WERI-Rb-1 (cell line): ENCODE measurements around the gene CSTPP1.

ENCODE experiments used
- DNase-seq: peaks from one replicate; pipeline ENCODE4 v3.0.0-alpha.2; 2020
- H3K27ac ChIP-seq: fragments of 250-450 bp; sonication (Bioruptor Pico); 2 replicates; pipeline ENCODE4 v1.5.1; 2020; ENCODE audit warnings: mild to moderate bottlenecking, moderate library complexity
- H3K27me3 ChIP-seq: fragments of 250-450 bp; sonication (Bioruptor Pico); 2 replicates; pipeline ENCODE4 v1.5.1; 2021; ENCODE audit warnings: mild to moderate bottlenecking, low read depth, moderate library complexity; ENCODE audit not compliant: insufficient read depth, severe bottlenecking
- H3K36me3 ChIP-seq: fragments of 250-450 bp; sonication (Bioruptor Pico); 2 replicates; pipeline ENCODE4 v1.5.1; 2020; ENCODE audit warnings: mild to moderate bottlenecking, moderate library complexity
- H3K4me3 ChIP-seq: 2 replicates; pipeline ENCODE4 v1.5.1; 2011; ENCODE audit warnings: low read depth, mild to moderate bottlenecking, control low read depth, low read length
- H3K9me3 ChIP-seq: fragments of 250-450 bp; sonication (Bioruptor Pico); 2 replicates; pipeline ENCODE4 v1.5.1; 2021; ENCODE audit warnings: mild to moderate bottlenecking, moderate library complexity; ENCODE audit not compliant: severe bottlenecking
- TF ChIP-seq, protein P1 (sequence below): IDR thresholded peaks from 2 replicates; pipeline ENCODE4 v1.5.1; 2011; ENCODE audit warnings: low read depth, mild to moderate bottlenecking, control low read depth, inconsistent platforms, low read length

CSTPP1 gene

DNA sequence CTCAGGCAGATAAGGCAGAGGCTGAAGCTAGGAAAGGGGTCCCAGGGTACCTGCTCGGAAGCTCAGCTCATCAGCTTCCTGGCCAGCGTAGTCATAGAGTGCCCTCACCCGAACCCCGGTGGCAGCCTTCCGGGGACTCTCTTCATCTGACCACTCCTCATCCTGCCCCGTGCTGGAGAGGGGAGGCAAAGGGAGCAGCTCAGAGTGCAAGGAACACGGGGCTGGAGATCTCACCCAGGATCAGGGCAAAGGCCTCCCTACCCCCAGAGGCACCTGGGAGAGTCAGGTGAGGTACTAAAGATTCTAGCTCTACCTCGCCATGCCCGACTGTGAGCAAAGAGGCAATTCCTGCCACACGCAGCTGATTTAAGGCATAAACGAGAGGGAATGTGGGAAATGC is 241.8 kb downstream of the CSTPP1 start:
- H3K27ac ChIP-seq: peak overlapping the region; percentile 84; the same call in 1 of the 2 replicates
- no peaks in the 10 kb centered on the region for H3K9me3 ChIP-seq
- H3K27me3 ChIP-seq: no peaks in the 10 kb centered on the region
- TF ChIP-seq, protein P1, sequence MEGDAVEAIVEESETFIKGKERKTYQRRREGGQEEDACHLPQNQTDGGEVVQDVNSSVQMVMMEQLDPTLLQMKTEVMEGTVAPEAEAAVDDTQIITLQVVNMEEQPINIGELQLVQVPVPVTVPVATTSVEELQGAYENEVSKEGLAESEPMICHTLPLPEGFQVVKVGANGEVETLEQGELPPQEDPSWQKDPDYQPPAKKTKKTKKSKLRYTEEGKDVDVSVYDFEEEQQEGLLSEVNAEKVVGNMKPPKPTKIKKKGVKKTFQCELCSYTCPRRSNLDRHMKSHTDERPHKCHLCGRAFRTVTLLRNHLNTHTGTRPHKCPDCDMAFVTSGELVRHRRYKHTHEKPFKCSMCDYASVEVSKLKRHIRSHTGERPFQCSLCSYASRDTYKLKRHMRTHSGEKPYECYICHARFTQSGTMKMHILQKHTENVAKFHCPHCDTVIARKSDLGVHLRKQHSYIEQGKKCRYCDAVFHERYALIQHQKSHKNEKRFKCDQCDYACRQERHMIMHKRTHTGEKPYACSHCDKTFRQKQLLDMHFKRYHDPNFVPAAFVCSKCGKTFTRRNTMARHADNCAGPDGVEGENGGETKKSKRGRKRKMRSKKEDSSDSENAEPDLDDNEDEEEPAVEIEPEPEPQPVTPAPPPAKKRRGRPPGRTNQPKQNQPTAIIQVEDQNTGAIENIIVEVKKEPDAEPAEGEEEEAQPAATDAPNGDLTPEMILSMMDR: no peak
- DNase-seq: no peak
- H3K4me3 ChIP-seq: no peak overlapping the region
- peaks cover 47% of the 10 kb centered on the region for H3K36me3 ChIP-seq

DNA sequence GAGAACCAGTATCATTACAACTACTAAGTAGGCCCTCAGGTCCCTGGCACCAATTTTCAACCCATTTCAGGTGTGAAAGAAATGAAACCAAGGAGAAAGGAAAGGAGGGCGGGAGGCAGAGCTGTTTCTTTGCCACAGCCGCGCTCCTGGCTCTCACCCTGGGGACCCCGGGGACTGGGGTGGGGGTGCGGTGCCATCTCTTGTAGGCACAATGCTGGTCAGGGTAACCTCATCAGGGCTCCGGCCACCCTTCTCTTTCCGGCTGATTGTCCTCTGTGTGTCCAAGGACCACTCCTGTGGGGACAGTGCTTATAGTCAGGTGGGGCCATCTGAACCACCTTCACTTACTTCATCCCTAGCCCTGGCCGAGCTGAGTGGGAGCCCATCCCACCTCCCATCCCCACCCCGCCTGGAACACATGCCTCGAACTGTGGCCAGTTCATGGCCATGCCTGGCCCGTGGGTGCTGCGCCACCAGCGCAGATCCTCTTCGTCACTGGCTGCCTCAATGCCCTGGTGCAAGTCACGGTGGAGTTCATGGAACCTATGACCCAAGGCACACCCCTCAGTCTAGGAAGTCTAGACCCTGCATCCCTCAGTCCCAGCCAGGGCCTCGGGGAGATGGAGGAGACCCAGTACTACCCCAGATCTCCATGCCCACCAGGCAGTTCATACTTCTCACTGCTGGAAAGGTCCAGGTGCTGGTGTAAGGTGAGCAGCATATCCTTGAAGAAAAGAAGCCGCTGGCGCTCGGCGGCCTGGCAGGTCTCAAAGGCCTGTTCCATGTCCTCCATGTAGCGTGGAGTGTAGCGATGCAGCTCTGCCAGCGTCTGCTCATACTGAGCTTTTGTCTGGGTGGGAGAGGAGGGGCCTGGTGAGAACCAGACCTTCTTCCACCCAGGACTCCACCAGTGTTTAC is 242.4 kb downstream of the CSTPP1 start:
- Histone ChIP-seq H3K27ac (no peak overlapping the region), H3K27me3 (no peaks in the 10 kb centered on the region), H3K9me3 (no peaks in the 10 kb centered on the region), H3K36me3 (peaks cover 40% of the 10 kb centered on the region), H3K4me3 (no peak overlapping the region)
- TF ChIP-seq, protein P1: no peak
- no peak for DNase-seq

DNA sequence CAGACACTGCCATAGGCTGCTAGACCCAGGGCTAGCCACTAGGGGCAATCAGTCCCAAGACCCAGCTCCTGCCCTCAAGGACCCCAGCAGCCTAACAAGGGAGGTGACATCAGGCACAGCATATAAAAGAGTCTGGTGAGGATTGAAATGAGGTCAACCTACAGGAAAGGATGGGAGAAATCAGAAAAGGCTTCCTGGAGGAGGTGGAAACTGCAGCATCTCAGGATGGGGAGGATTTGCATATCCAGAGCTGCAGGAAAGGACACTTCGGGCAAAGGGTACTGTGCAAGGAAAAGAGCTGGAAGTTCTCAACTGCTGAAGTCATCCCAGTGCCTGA is 243.1 kb downstream of the CSTPP1 start:
- TF ChIP-seq, protein P1: peak; percentile 86
- peak; percentile 73 for DNase-seq

DNA sequence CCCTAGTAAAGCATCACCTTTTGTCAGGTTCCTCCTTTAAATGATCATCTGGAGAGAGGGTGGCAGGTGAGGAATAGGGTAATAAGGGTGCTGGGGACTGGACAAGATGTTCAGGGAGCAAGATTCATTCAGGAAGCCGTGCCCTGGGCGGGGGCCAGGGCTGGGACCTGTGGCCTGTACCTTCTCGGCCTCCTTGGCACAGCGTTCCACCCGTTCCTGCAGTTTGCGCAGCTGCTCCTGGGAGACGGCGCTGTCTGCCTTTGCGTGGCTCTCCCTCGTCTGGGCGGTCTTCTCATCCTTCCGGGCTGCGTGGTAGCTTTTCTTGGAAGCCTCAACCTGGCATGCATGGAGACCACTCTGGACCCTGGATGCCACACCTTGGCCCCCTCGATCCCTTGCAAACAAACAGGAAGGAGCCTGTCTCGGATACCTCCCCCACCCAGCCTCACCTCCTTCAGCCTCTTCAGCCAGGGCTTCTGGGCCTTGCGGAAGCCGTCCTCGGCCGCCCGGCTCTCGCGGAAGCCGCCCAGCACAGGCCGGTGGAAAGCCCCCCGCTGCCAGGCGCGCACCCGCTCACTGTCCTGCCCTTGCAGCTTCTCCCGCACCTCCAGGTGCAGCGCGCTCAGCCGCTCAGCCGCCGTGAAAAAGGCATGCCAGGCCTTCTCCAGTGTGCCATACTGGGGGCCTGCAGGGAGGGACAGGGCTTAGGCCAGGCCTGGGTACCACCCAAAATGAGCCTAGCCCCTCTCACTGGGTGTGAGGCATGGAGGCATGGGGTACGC is 243.6 kb downstream of the CSTPP1 start:
- H3K27me3 ChIP-seq: no peaks in the 10 kb centered on the region
- no peak overlapping the region for H3K4me3 ChIP-seq
- DNase-seq: no peak
- peaks cover 32% of the 10 kb centered on the region for H3K36me3 ChIP-seq
- no peak overlapping the region for H3K27ac ChIP-seq
- no peaks in the 10 kb centered on the region for H3K9me3 ChIP-seq
- TF ChIP-seq, protein P1: no peak

More for the DNA sequence above, 243.1 kb downstream of the CSTPP1 start:
- no peak overlapping the region for H3K27ac ChIP-seq
- no peaks in the 10 kb centered on the region for H3K27me3 ChIP-seq
- H3K9me3 ChIP-seq: no peaks in the 10 kb centered on the region
- H3K36me3 ChIP-seq: peaks cover 37% of the 10 kb centered on the region
- no peak overlapping the region for H3K4me3 ChIP-seq

DNA sequence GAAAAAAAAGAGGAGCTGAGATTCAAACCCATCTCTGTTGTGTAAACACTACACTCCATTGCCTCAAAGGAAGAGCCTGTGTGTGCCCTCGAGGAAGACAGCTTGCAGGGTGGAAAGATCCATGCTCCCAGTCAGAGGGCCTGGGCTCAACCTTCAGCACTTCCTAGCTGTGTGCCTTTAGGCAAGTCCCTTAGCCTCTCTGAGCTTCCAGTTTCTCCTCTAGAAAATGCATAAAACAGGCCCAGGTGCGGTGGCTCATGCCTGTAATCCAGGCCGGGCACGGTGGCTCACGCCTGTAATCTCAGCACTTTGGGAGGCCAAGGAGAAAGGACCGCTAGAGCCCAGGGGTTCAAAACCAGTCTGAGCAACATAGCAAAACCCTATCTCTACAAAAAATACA is 244.7 kb downstream of the CSTPP1 start:
- H3K27ac ChIP-seq: no peak overlapping the region
- TF ChIP-seq, protein P1: no peak
- peaks cover 26% of the 10 kb centered on the region for H3K36me3 ChIP-seq
- H3K9me3 ChIP-seq: no peaks in the 10 kb centered on the region
- DNase-seq: no peak
- no peak overlapping the region for H3K4me3 ChIP-seq
- no peaks in the 10 kb centered on the region for H3K27me3 ChIP-seq
